GM12891 (cell line): Measurements from ENCODE around the gene ALDH3B2.

Experiments
- POLR2A ChIP-seq: IDR thresholded peaks from 2 replicates; pipeline ENCODE4 v1.6.1; 2011; ENCODE audit warnings: low read depth, low read length, control low read depth
- POLR2AphosphoS5 ChIP-seq: IDR thresholded peaks from 2 replicates; pipeline ENCODE4 v1.6.1; 2011; ENCODE audit warnings: low read depth, low read length, control low read depth
- SPI1 ChIP-seq: IDR thresholded peaks from 2 replicates; pipeline ENCODE4 v1.6.1; 2011; ENCODE audit warnings: low read depth, low read length, control low read depth

- TF ChIP-seq POLR2A (no peak), SPI1 (no peak), POLR2AphosphoS5 (no peak)
These were observed 27.0 kb downstream of the ALDH3B2 start for GRCh38 chr11:67647471-67647870.
